HG02759 (cell line): ENCODE results near the gene HHATL.

Source experiments
- ATAC-seq: cut with Tn5 transposase; IDR thresholded peaks from one replicate; pipeline ENCODE4 v1.9.1; 2021; ENCODE audit warnings: mild to moderate bottlenecking, moderate library complexity; ENCODE audit not compliant: unreplicated experiment

The HHATL gene

GRCh38 chr3:42699511-42699971 lies 3.1 kb downstream of the HHATL start:
- no peak for ATAC-seq

- no peak for ATAC-seq
Observed at GRCh38 chr3:42698911-42699230, 3.7 kb downstream of the HHATL start.

GRCh38 chr3:42698216-42698910 lies 4.2 kb downstream of the HHATL start:
- no peak for ATAC-seq

- ATAC-seq, result no peak
Observed at GRCh38 chr3:42697289-42698051, 5.1 kb downstream of the HHATL start.

- no peak for ATAC-seq
Observed at GRCh38 chr3:42696356-42697288, 6.0 kb downstream of the HHATL start.

GRCh38 chr3:42694366-42694765 lies 8.2 kb downstream of the HHATL start:
- no peak for ATAC-seq

- no peak for ATAC-seq
Observed at GRCh38 chr3:42693530-42693930, 9.1 kb downstream of the HHATL start.

GRCh38 chr3:42692667-42693529 lies 9.7 kb downstream of the HHATL start:
- no peak for ATAC-seq

- ATAC-seq, result no peak
Observed at GRCh38 chr3:42691816-42692666, 10.6 kb downstream of the HHATL start.

GRCh38 chr3:42690766-42691680 lies 11.6 kb downstream of the HHATL start:
- ATAC-seq, result no peak

- no peak for ATAC-seq
Observed at GRCh38 chr3:42690191-42690590, 12.4 kb downstream of the HHATL start.

GRCh38 chr3:42689421-42690014 lies 13.1 kb downstream of the HHATL start:
- no peak for ATAC-seq

GRCh38 chr3:42688487-42689420 lies 13.8 kb downstream of the HHATL start:
- no peak for ATAC-seq

GRCh38 chr3:42688016-42688415 lies 14.6 kb downstream of the HHATL start:
- no peak for ATAC-seq

GRCh38 chr3:42686832-42687650 lies 15.6 kb downstream of the HHATL start:
- ATAC-seq, result no peak
